ENCODE measurements around the gene CFAP100.

DNA sequence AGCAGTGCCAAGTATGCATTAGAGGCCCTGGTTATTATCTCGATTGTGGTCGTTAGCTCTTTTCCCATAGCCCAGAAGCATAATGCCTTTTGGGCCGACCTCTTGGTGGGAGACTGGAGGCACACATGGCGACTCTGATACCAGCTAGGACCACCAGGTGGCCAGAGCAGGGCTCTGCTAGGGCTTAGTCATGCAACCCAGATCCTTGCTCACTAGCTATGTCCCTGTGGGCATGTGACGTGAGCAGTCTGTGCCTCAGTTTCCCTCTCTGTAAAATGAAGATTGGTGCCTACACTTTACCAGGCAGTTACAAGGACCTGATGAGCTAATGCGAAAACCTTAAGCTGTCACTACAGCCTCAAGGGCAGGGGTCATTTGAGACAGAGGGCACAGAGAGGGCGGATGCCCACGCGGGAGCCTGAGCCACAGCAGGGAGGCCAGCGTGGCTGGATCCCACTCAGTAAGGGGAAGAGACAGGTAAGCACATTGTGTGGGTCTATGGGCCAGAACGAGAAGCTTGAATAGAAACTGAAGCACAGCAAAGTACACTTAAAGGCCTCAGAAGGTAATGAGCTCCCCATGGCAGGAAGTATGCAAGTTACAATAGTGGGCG is 46.3 kb upstream of the CFAP100 start:
- TF ChIP-seq, protein P1, sequence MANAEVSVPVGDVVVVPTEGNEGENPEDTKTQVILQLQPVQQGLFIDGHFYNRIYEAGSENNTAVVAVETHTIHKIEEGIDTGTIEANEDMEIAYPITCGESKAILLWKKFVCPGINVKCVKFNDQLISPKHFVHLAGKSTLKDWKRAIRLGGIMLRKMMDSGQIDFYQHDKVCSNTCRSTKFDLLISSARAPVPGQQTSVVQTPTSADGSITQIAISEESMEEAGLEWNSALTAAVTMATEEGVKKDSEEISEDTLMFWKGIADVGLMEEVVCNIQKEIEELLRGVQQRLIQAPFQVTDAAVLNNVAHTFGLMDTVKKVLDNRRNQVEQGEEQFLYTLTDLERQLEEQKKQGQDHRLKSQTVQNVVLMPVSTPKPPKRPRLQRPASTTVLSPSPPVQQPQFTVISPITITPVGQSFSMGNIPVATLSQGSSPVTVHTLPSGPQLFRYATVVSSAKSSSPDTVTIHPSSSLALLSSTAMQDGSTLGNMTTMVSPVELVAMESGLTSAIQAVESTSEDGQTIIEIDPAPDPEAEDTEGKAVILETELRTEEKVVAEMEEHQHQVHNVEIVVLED (CRISPR knock-in tag; IDR thresholded peaks at IDR 0.05), result no peak
- TF ChIP-seq EZH2 (IDR thresholded peaks at IDR 0.05; ENCODE audit: borderline replicate concordance, low read depth, low read length) (no peak), CHD2 (IDR thresholded peaks at IDR 0.05; ENCODE audit: low read depth, low read length) (no peak), ZNF12 (CRISPR knock-in tag; IDR thresholded peaks at IDR 0.05) (no peak), ERF (CRISPR knock-in tag; IDR thresholded peaks at IDR 0.05) (no peak), BACH1 (tag; IDR thresholded peaks at IDR 0.05) (no peak), GATA2 (CRISPR knock-in tag; IDR thresholded peaks at IDR 0.05) (no peak), GATAD2B (IDR thresholded peaks at IDR 0.05; ENCODE audit: borderline replicate concordance) (no peak), ZNF76 (CRISPR knock-in tag; IDR thresholded peaks at IDR 0.05; ENCODE audit: borderline replicate concordance) (no peak), TEAD1 (CRISPR knock-in tag; IDR thresholded peaks at IDR 0.05) (no peak), ZFP30 (CRISPR knock-in tag; IDR thresholded peaks at IDR 0.05; ENCODE audit: borderline replicate concordance) (no peak)
- TF ChIP-seq, protein P2, sequence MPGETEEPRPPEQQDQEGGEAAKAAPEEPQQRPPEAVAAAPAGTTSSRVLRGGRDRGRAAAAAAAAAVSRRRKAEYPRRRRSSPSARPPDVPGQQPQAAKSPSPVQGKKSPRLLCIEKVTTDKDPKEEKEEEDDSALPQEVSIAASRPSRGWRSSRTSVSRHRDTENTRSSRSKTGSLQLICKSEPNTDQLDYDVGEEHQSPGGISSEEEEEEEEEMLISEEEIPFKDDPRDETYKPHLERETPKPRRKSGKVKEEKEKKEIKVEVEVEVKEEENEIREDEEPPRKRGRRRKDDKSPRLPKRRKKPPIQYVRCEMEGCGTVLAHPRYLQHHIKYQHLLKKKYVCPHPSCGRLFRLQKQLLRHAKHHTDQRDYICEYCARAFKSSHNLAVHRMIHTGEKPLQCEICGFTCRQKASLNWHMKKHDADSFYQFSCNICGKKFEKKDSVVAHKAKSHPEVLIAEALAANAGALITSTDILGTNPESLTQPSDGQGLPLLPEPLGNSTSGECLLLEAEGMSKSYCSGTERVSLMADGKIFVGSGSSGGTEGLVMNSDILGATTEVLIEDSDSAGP (CRISPR knock-in tag; IDR thresholded peaks at IDR 0.05), result no peak
- TF ChIP-seq, protein P3, sequence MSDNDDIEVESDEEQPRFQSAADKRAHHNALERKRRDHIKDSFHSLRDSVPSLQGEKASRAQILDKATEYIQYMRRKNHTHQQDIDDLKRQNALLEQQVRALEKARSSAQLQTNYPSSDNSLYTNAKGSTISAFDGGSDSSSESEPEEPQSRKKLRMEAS (CRISPR knock-in tag; IDR thresholded peaks at IDR 0.05), result no peak
- TF ChIP-seq, protein P4, sequence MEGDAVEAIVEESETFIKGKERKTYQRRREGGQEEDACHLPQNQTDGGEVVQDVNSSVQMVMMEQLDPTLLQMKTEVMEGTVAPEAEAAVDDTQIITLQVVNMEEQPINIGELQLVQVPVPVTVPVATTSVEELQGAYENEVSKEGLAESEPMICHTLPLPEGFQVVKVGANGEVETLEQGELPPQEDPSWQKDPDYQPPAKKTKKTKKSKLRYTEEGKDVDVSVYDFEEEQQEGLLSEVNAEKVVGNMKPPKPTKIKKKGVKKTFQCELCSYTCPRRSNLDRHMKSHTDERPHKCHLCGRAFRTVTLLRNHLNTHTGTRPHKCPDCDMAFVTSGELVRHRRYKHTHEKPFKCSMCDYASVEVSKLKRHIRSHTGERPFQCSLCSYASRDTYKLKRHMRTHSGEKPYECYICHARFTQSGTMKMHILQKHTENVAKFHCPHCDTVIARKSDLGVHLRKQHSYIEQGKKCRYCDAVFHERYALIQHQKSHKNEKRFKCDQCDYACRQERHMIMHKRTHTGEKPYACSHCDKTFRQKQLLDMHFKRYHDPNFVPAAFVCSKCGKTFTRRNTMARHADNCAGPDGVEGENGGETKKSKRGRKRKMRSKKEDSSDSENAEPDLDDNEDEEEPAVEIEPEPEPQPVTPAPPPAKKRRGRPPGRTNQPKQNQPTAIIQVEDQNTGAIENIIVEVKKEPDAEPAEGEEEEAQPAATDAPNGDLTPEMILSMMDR (IDR thresholded peaks at IDR 0.05 in 2 of 3, conservative IDR thresholded peaks at IDR 0.05 in 1 of 3; ENCODE audit: insufficient read depth in 2 of 3, low read depth in 1 of 3, low read length in 3 of 3), result peak in 2 of 3 experiments; percentile 12 to 40; a peak in 1 of 6 replicates

All from K562 (cell line).